WTC11 (cell line): ENCODE results near the gene POLR3B. TPM values are rescaled to one million over a fixed set of nuclear protein-coding genes. Genes with fewer than 3 reads are reported as not detected.

ENCODE experiments used
- ATAC-seq: fragments of 200-7000 bp; cut with Tn5 transposase; 2 replicates; pipeline ENCODE4 v1.10.0; 2021; ENCODE audit warnings: mild to moderate bottlenecking, moderate library complexity
- CTCF ChIA-PET: fragments of 300-600 bp; sonication (Branson Sonifier 250); formaldehyde crosslinking; loops from one replicate; lab custom pipeline; 2021; ENCODE audit warnings: antibody characterized with exemption; lab: Charles Lee
- POLR2A ChIA-PET: fragments of 350-600 bp; sonication (Branson Sonifier 250); formaldehyde crosslinking; loops from one replicate; lab custom pipeline; 2021; ENCODE audit warnings: antibody characterized with exemption; lab: Charles Lee
- DNase-seq: peaks from one replicate; pipeline ENCODE4 v3.0.0; 2021; ENCODE audit warnings: low spot score
- H3K27ac Mint-ChIP-seq: 2 replicates; pipeline ENCODE4 v1.8.0; 2021; ENCODE audit warnings: mixed read lengths
- H3K27me3 Mint-ChIP-seq: 2 replicates; pipeline ENCODE4 v1.8.0; 2021; ENCODE audit warnings: low read depth, mild to moderate bottlenecking, moderate library complexity, mixed read lengths
- H3K36me3 Mint-ChIP-seq: 2 replicates; pipeline ENCODE4 v1.8.0; 2021; ENCODE audit warnings: mixed read lengths
- H3K4me1 Mint-ChIP-seq: 2 replicates; pipeline ENCODE4 v1.8.0; 2022; ENCODE audit warnings: mixed read lengths
- H3K4me3 Mint-ChIP-seq: 2 replicates; pipeline ENCODE4 v1.8.0; 2021; ENCODE audit warnings: mild to moderate bottlenecking, moderate library complexity, mixed read lengths
- H3K9me3 Mint-ChIP-seq: 2 replicates; pipeline ENCODE4 v1.8.0; 2021; ENCODE audit warnings: mixed read lengths
- ATF6 ChIP-seq: sonication (generic); formaldehyde crosslinking; IDR thresholded peaks from 2 replicates; pipeline ENCODE4 v1.8.1; 2023; ENCODE audit warnings: mild to moderate bottlenecking, missing genetic modification reagents
- CREM ChIP-seq: sonication (generic); formaldehyde crosslinking; IDR thresholded peaks from 2 replicates; pipeline ENCODE4 v1.8.1; 2022; ENCODE audit warnings: mild to moderate bottlenecking, missing genetic modification reagents, moderate library complexity
- FOXJ3 ChIP-seq: sonication (generic); formaldehyde crosslinking; IDR thresholded peaks from 2 replicates; pipeline ENCODE4 v1.9.0; 2021; ENCODE audit warnings: missing genetic modification reagents, mild to moderate bottlenecking, borderline replicate concordance
- GTF2I ChIP-seq: fragments of 250-450 bp; sonication (Bioruptor Pico); conservative IDR thresholded peaks from 2 replicates; pipeline ENCODE4 v1.4.0; 2021; ENCODE audit warnings: mild to moderate bottlenecking
- HMGA2 ChIP-seq: fragments of 250-450 bp; sonication (Bioruptor Pico); IDR thresholded peaks from 2 replicates; pipeline ENCODE4 v1.4.0; 2021; ENCODE audit warnings: mild to moderate bottlenecking, moderate library complexity
- IRF2 ChIP-seq: sonication (generic); formaldehyde crosslinking; IDR thresholded peaks from 2 replicates; pipeline ENCODE4 v1.8.0; 2022; ENCODE audit warnings: low read depth, missing genetic modification reagents, borderline replicate concordance
- MAX ChIP-seq: sonication (generic); formaldehyde crosslinking; IDR thresholded peaks from 2 replicates; pipeline ENCODE4 v1.8.0; 2022; ENCODE audit warnings: mild to moderate bottlenecking, missing genetic modification reagents
- NFYB ChIP-seq: sonication (generic); formaldehyde crosslinking; conservative IDR thresholded peaks from 2 replicates; pipeline ENCODE4 v1.8.0; 2022; ENCODE audit warnings: low read depth, missing genetic modification reagents
- SOX15 ChIP-seq: fragments of 250-450 bp; sonication (Bioruptor Pico); IDR thresholded peaks from 2 replicates; pipeline ENCODE4 v1.9.0; 2021; ENCODE audit warnings: mild to moderate bottlenecking
- ZBTB43 ChIP-seq: sonication (generic); formaldehyde crosslinking; IDR thresholded peaks from 2 replicates; pipeline ENCODE4 v1.8.1; 2023; ENCODE audit warnings: mild to moderate bottlenecking, missing genetic modification reagents
- ZNF138 ChIP-seq: sonication (generic); formaldehyde crosslinking; conservative IDR thresholded peaks from 2 replicates; pipeline ENCODE4 v1.8.1; 2022; ENCODE audit warnings: mild to moderate bottlenecking, moderate library complexity, missing genetic modification reagents
- ZNF317 ChIP-seq: sonication (generic); formaldehyde crosslinking; IDR thresholded peaks from 2 replicates; pipeline ENCODE4 v1.8.1; 2023; ENCODE audit warnings: low read depth, mild to moderate bottlenecking, moderate library complexity, missing genetic modification reagents, borderline replicate concordance
- total RNA-seq: library from RNA; stranded (reverse); gene quantifications from 3 replicates; pipeline ENCODE4 v1.2.3, GENCODE V29; 2021
- TF ChIP-seq, protein P1 (sequence below): sonication (generic); formaldehyde crosslinking; IDR thresholded peaks from 2 replicates; pipeline ENCODE4 v1.8.1; 2022; ENCODE audit warnings: missing genetic modification reagents, borderline replicate concordance
- TF ChIP-seq, protein P2 (sequence below): sonication (generic); formaldehyde crosslinking; IDR thresholded peaks from 2 replicates; pipeline ENCODE4 v1.8.1; 2023; ENCODE audit warnings: mild to moderate bottlenecking, missing genetic modification reagents, moderate library complexity
- TF ChIP-seq, protein P3 (sequence below): sonication (generic); formaldehyde crosslinking; IDR thresholded peaks from 2 replicates; pipeline ENCODE4 v1.8.0; 2022; ENCODE audit warnings: mild to moderate bottlenecking, missing genetic modification reagents

The POLR3B gene
- total RNA-seq, 1 experiment from 2014 or later, result 9.0 TPM

DNA sequence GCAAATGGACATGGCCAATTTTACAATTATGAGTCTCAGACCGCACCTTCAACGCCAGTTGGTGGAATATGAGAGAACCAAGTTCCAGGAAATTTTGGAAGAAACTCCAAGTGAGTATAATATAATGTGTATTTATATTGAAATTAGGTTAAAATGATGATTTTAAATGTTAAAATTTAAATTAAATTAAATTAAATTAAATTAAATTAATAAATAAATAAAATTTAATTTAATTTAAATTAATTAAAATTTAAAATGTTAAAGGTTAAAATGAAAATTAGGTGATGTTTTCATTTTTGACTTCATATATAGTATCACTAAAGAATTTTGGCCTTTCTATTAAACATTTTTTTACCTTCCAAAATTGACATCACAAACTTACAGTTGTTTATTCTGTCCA is 34.0 kb upstream of the POLR3B start:
- DNase-seq, result no peak
- Mint-ChIP-seq H3K27ac (no peak overlapping the region), H3K4me1 (peaks cover 6% of the 10 kb centered on the region), H3K9me3 (no peaks in the 10 kb centered on the region), H3K27me3 (peaks cover 41% of the 10 kb centered on the region), H3K4me3 (no peak overlapping the region), H3K36me3 (peaks cover 3% of the 10 kb centered on the region; the same call in 1 of the 2 replicates)
- CTCF ChIA-PET, result no interaction called here
- TF ChIP-seq HMGA2 (CRISPR knock-in tag) (peak; percentile 99), IRF2 (CRISPR knock-in tag) (no peak), FOXJ3 (CRISPR knock-in tag) (no peak), GTF2I (no peak), ZNF138 (CRISPR knock-in tag) (no peak), ZBTB43 (no peak)
- TF ChIP-seq, protein P1, sequence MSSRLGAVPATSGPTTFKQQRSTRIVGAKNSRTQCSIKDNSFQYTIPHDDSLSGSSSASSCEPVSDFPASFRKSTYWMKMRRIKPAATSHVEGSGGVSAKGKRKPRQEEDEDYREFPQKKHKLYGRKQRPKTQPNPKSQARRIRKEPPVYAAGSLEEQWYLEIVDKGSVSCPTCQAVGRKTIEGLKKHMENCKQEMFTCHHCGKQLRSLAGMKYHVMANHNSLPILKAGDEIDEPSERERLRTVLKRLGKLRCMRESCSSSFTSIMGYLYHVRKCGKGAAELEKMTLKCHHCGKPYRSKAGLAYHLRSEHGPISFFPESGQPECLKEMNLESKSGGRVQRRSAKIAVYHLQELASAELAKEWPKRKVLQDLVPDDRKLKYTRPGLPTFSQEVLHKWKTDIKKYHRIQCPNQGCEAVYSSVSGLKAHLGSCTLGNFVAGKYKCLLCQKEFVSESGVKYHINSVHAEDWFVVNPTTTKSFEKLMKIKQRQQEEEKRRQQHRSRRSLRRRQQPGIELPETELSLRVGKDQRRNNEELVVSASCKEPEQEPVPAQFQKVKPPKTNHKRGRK (CRISPR knock-in tag), result no peak
- POLR2A ChIA-PET, result no interaction called here
- ATAC-seq, result no peak

DNA sequence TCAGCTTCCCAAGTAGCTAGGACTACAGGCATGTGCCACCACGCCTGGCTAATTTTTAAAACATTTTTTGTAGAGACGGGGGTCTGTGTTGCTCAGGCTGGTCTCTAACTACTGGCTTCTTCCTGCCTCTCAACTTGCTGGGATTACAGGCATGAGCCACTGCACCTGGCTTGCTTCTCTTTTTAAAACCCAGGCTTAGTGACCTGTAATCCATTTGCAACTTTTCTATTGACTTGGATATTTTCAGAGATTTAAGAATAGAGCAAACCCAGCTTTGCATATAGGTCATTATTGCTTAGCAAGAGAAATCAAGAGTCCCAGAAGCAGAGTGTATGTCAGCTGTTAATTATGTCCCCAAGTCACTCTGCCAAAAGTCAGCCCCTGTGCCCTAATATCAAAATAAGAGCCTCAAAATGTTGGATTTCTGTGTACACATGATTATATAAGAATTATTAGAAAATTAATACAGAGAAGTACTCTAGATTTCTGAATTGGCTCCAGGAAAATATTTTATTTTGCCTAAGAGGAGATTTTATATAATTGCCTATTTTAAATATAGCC is 30.2 kb upstream of the POLR3B start:
- Mint-ChIP-seq H3K36me3 (peaks cover 3% of the 10 kb centered on the region), H3K27ac (no peak overlapping the region), H3K27me3 (peaks cover 41% of the 10 kb centered on the region), H3K9me3 (peaks cover 3% of the 10 kb centered on the region; the same call in 1 of the 2 replicates), H3K4me1 (peaks cover 41% of the 10 kb centered on the region), H3K4me3 (no peak overlapping the region)
- ChIA-PET POLR2A (no interaction called here), CTCF (no interaction called here)
- TF ChIP-seq ATF6 (CRISPR knock-in tag) (no peak), SOX15 (CRISPR knock-in tag) (no peak), MAX (CRISPR knock-in tag) (no peak), CREM (CRISPR knock-in tag) (no peak)
- no peak for ATAC-seq
- DNase-seq, result no peak

- ChIA-PET CTCF (interaction anchor here (0.5 to 0.7 kb wide), 2 partner anchors 14 to 102 kb away, joined by 3 read pairs; no protein-coding TSS in a partner anchor), POLR2A (no interaction called here)
- TF ChIP-seq, protein P2, sequence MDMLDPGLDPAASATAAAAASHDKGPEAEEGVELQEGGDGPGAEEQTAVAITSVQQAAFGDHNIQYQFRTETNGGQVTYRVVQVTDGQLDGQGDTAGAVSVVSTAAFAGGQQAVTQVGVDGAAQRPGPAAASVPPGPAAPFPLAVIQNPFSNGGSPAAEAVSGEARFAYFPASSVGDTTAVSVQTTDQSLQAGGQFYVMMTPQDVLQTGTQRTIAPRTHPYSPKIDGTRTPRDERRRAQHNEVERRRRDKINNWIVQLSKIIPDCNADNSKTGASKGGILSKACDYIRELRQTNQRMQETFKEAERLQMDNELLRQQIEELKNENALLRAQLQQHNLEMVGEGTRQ, result peak; percentile 55
- TF ChIP-seq NFYB (CRISPR knock-in tag) (no peak), ZNF317 (no peak)
- TF ChIP-seq, protein P3, sequence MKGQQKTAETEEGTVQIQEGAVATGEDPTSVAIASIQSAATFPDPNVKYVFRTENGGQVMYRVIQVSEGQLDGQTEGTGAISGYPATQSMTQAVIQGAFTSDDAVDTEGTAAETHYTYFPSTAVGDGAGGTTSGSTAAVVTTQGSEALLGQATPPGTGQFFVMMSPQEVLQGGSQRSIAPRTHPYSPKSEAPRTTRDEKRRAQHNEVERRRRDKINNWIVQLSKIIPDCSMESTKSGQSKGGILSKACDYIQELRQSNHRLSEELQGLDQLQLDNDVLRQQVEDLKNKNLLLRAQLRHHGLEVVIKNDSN, result peak; percentile 35; the same call in 1 of the 2 replicates
- Mint-ChIP-seq H3K27me3 (peaks cover 41% of the 10 kb centered on the region), H3K27ac (no peak overlapping the region), H3K9me3 (peaks cover 10% of the 10 kb centered on the region), H3K4me1 (peaks cover 41% of the 10 kb centered on the region), H3K4me3 (no peak overlapping the region), H3K36me3 (peaks cover 9% of the 10 kb centered on the region)
- ATAC-seq (peak; percentile 21; the same call in 1 of the 2 replicates), DNase-seq (no peak)
Measured at GRCh38 chr12:106328735-106329134, 28.8 kb upstream of the POLR3B start.
